Stimulated activated CD8-positive, alpha-beta memory T cell treated with anti-CD3 and anti-CD28 coated beads, Interleukin-12 subunit alpha, Interleukin-12 subunit beta, amount 100 ng/mL, for 24 hours (primary cell): Measurements from ENCODE around the gene MST1R.
"Not testable (repeated sequence)": the region's sequence is repeated elsewhere in the genome, so short reads cannot be mapped to it uniquely, and the experiment has no call there.

ENCODE experiments used
- DNase-seq: peaks from one replicate; pipeline ENCODE4 v3.0.0-alpha.2; 2020; ENCODE audit errors: extremely low read depth

Gene MST1R

DNA sequence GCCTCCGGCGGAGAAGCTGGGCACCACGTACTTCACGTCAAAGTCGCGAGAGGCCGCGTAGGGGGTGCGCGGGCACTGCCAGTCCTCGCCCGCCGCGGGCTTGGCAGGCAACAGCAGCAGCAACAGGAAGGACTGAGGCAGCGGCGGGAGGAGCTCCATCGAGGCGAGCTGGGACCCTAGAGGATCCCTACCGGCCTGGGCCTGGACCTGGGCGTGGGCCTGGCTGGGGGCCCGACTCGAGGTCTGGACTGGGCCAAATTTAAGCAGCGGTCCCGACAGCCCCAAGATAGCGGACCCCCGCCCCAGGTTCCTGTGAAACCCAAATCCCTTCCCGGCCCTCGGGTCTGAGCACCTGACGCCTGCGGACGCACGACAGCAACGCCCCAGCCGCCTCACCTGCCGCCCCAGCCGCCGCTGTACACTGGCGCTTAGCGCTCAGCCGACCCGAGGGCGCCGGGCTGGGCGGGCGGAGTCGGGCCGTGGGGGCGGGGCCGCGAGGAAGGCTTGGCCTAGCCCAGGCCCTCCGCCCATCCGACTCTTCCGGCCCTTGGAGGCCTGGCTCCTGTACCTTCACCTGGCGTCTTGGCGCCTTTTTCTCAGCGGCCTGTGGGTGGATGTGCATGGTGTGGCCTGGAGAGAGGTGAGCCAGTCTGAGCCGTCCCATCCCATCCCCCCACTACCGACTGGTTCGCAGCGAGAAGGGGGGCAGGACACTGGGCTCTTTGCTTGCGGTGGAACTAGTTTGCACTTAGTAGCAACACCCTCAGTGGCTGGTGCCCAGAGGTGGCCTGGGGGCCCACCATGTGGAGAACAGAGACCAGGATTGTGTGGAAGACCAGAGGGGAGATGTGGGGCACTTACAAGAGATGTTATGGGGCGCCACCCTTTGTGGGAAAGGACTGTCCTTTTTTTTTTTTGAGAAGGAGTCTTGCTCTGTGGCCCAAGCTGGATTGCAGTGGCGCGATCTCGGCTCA is at the start of gene MST1R:
Gene MST1R, minus strand, starts transcription at position 423 of the 974 bp plus-strand sequence. Its CDS starts 264 bp downstream, at position 159.
- peak; percentile 63 for DNase-seq

- DNase-seq, result no peak
Measured at GRCh38 chr3:49952924-49953323, 49.3 kb upstream of the MST1R start.

GRCh38 chr3:49942651-49943050 is 39.0 kb upstream of the MST1R start:
- DNase-seq, result no peak

DNA sequence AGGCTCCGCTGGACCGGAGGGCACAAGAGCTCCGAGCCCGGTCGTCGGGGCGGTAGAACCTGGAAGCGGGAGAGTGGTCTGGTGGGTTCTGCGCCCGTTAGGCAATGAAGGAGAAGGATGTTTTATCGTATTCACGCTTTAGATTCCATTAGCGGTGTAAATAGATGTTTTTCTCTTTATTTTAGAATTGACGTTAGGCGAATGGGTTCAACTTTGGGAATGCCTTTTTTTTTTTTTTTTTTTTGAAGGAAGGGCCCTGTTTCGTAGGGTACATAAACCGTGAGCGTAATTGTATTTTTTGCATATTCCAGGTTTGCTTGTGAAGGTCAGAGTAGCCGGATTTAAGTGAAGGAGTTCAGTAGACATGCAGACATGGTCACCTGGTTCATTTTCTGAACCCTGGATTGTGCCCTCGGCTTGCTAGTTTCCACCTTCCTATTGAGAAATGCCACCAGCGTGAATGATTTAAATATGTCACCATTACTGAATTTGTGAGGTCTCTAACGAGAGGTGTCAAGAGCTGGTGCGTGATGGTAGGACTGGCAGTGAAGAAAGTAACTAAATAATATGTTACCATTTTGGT is 37.1 kb upstream of the MST1R start:
- DNase-seq, result no peak

DNA sequence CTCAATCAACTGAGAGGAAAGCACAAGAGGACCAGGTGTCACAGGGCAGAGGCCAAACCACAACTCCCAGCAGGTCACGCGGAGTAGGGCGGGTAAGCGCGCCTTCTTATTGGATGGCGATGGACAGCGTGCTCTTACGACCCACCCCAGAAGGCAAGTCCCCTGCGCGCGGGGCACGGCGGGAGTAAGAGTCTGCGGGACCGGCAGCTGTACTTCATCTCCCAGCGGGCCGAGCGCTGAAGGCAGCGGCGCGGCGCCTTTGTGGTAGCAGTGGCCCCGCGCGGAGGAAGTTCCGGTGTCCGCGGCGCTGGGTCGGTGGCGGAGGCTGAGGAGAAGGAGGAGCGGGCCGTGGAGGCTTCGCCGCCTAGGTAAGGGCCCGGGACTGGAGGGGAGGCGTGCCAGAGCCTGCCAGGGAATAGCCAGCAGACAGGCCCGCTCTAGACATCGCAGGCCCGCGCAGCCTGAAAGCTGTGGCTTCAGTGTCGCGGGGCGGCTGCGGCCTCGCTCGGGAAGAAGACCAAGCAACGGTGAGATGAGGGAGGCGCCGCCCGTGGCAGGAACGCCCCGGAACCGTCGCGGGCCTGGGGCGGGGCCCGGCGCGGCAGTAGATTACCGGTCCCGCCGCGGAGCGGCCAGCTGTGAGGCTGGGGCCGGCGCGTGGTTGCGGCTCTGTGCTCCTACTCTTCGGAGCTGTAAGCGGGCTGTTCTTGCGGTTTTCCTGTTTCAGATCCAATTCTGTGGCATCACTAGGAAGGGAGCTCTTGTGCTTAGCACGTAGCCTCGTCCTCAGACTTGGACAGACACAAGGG is 36.4 kb upstream of the MST1R start, which contains the start of gene RBM6:
Gene RBM6, plus strand, starts transcription at position 293 of the 809 bp plus-strand sequence. CDS start 22,492 bp downstream, outside the sequence.
- DNase-seq, result peak; percentile 87

DNA sequence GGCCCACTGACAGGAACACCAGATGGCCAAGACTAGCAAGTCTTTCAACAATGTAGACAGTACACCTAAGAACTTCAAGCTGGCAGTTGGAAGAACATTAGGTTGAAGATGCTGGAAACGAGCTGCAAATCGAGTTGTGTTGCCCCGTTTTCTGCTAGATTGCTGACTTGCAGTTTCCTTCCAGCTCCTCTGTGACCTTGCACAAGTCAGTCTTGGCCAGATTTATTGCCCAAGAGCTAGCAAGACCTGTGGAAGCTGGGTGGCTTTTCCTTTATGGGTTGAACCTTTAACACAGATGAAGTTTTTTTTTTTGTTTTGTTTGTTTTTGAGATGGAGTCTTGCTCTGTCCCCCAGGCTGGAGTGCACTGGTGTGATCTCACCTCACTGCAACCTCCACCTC is 33.4 kb upstream of the MST1R start:
- no peak for DNase-seq

- DNase-seq, result not testable (repeated sequence)
Measured at GRCh38 chr3:49932281-49932680, 28.6 kb upstream of the MST1R start.

- no peak for DNase-seq
Measured at GRCh38 chr3:49930922-49931321, 27.2 kb upstream of the MST1R start.

DNA sequence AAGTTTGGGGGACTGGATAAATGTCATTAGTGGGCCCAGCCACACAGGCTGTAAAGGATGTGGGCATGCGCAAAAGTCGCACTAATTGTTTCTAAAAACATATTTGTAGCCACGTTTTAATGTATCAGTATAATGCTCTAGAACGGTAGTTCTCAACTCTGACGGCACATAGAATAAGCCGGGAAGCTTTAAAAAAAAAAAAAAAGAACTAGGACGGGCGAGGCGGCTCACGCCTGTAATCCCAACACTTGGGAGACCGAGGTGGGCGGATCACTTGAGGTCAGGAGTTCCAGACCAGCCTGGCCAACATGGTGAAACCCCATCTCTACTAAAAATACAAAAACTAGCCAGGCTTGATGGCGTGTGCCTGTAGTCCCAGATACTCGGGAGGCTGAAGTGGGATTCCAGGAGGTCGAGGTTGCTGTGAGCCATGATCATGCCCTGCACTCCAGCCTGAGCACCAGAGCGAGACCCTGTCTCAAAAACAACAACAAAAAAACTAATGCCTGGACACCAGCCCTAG is 26.6 kb upstream of the MST1R start:
- no peak for DNase-seq

GRCh38 chr3:49929291-49930167 is 25.9 kb upstream of the MST1R start, which contains the start of gene MON1A:
Gene MON1A (minus strand): TSS chr3:49929811. CDS start chr3:49913346, 16,465 bp downstream.
- DNase-seq, result peak; percentile 70

- no peak for DNase-seq
Measured at GRCh38 chr3:49928481-49929017, 24.9 kb upstream of the MST1R start.

DNA sequence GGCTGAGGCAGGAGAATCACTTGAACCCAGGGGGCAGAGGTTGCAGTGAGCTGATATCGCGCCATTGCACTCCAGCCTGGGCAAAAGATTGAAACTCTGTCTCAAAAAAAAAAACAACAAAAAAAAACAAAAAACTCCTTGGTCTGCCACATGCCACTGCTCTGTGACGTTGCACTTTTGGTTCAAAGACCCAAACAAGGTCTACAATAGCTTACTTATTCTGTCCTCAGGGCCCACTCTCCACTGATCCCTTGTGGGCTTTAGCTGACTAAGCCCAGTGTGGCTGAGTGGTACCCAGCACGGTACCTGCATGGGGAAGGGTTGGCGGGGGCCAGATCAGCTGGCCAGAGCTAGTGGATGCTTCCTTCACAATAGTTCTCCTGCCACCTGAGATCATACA is 24.1 kb upstream of the MST1R start:
- no peak for DNase-seq

- no peak for DNase-seq
Measured at GRCh38 chr3:49926117-49926728, 22.6 kb upstream of the MST1R start.

GRCh38 chr3:49925485-49925884 is 21.8 kb upstream of the MST1R start:
- DNase-seq, result no peak

- DNase-seq, result no peak
Measured at GRCh38 chr3:49924683-49925082, 21.0 kb upstream of the MST1R start.

GRCh38 chr3:49917806-49918590 is 14.3 kb upstream of the MST1R start:
- DNase-seq, result not testable (repeated sequence)

GRCh38 chr3:49916686-49917085 is 13.0 kb upstream of the MST1R start:
- DNase-seq, result no peak

DNA sequence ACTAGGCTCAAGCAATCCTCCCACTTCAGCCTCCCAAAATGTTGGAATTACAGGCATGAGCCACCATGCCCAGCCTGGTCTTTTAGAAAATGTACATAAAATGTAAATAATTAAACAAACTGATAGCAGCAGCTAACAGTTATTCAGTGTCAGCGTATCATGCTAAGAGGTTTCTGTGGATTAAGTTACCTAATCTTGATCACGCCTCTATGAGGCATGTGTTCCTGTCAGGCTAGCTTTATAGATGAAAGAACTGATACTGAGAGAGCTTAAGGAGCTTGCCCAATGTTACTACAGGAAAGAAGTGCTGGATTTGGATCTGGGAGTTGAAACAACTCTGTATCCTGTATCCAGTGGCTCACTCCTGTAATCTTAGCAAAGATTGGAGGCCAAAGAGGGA is 11.2 kb upstream of the MST1R start:
- DNase-seq, result no peak

- no peak for DNase-seq
Measured at GRCh38 chr3:49912881-49913281, 9.2 kb upstream of the MST1R start.
